ENCODE results near the gene JARID2.

GRCh38 chr6:15250187-15251168 lies 4.6 kb downstream of the JARID2 start:
- no peak for TF ChIP-seq ATF1 (CRISPR knock-in tag; IDR thresholded peaks at IDR 0.05)
- no peak for TF ChIP-seq GABPB1 (CRISPR knock-in tag; IDR thresholded peaks at IDR 0.05)
- no peak for TF ChIP-seq RELA (CRISPR knock-in tag; IDR thresholded peaks at IDR 0.05; ENCODE audit: borderline replicate concordance)
- TF ChIP-seq ERG (CRISPR knock-in tag; IDR thresholded peaks at IDR 0.05) = no peak
- TF ChIP-seq PRDM15 (CRISPR knock-in tag; IDR thresholded peaks at IDR 0.05) = no peak
- TF ChIP-seq ZNF532 (CRISPR knock-in tag; IDR thresholded peaks at IDR 0.05; ENCODE audit: borderline replicate concordance) = no peak

All from WTC11 (cell line).